HG03066 (cell line): ENCODE results near the gene CCDC40.

Source experiments
- ATAC-seq: cut with Tn5 transposase; IDR thresholded peaks from one replicate; pipeline ENCODE4 v1.9.1; 2021; ENCODE audit warnings: low read depth; ENCODE audit not compliant: unreplicated experiment

Gene CCDC40

GRCh38 chr17:80099291-80100034 lies 63.0 kb downstream of the CCDC40 start:
- no peak for ATAC-seq

- ATAC-seq, result no peak
Measured at GRCh38 chr17:80100035-80100323, 63.5 kb downstream of the CCDC40 start.

- peak; percentile 70 for ATAC-seq
Measured at GRCh38 chr17:80101011-80101945, 64.8 kb downstream of the CCDC40 start, which contains the start of gene GAA. GAA (plus strand) TSS chr17:80101581; CDS start chr17:80104587, 3,006 bp downstream.

- ATAC-seq, result no peak
Measured at GRCh38 chr17:80101946-80102663, 65.7 kb downstream of the CCDC40 start.

GRCh38 chr17:80102664-80103448 lies 66.4 kb downstream of the CCDC40 start:
- no peak for ATAC-seq

- no peak for ATAC-seq
Measured at GRCh38 chr17:80103449-80104085, 67.1 kb downstream of the CCDC40 start.

GRCh38 chr17:80104321-80104955 lies 68.0 kb downstream of the CCDC40 start:
- ATAC-seq, result no peak

- no peak for ATAC-seq
Measured at GRCh38 chr17:80104956-80105375, 68.5 kb downstream of the CCDC40 start.

- no peak for ATAC-seq
Measured at GRCh38 chr17:80105762-80106161, 69.3 kb downstream of the CCDC40 start.

GRCh38 chr17:80106176-80106575 lies 69.7 kb downstream of the CCDC40 start:
- ATAC-seq, result no peak

GRCh38 chr17:80106751-80107150 lies 70.3 kb downstream of the CCDC40 start:
- ATAC-seq, result no peak

GRCh38 chr17:80107231-80108021 lies 71.0 kb downstream of the CCDC40 start:
- no peak for ATAC-seq

- ATAC-seq, result no peak
Measured at GRCh38 chr17:80108036-80108971, 71.9 kb downstream of the CCDC40 start.

GRCh38 chr17:80109066-80109660 lies 72.7 kb downstream of the CCDC40 start:
- no peak for ATAC-seq

- no peak for ATAC-seq
Measured at GRCh38 chr17:80109713-80110446, 73.4 kb downstream of the CCDC40 start.

GRCh38 chr17:80110447-80110812 lies 74.0 kb downstream of the CCDC40 start:
- ATAC-seq, result no peak
